HG03135 (cell line): ENCODE results near the gene SNX8.

Experiments used
- ATAC-seq: cut with Tn5 transposase; IDR thresholded peaks from one replicate; pipeline ENCODE4 v1.9.1; 2021; ENCODE audit warnings: mild to moderate bottlenecking, moderate library complexity; ENCODE audit not compliant: unreplicated experiment

SNX8 gene

DNA sequence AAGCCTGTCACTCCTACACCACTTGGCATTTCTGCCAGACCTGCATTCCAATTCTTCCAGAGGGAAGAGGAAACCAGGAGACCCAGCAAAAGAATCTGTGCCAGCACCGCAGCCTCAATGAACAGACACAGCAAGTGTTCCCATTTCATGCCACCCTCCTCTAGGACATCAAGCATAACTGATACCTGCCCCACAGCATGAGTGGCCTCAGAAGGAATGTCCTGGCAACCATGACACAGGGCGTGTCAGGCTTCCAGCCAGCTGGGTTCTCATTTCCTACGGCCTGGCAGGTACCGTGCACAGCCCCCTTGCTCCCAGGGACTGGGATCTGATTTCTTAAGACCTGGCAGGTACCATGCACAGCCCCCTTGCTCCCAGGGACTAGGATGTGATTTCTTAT lies 89.3 kb downstream of the SNX8 start:
- no peak for ATAC-seq

DNA sequence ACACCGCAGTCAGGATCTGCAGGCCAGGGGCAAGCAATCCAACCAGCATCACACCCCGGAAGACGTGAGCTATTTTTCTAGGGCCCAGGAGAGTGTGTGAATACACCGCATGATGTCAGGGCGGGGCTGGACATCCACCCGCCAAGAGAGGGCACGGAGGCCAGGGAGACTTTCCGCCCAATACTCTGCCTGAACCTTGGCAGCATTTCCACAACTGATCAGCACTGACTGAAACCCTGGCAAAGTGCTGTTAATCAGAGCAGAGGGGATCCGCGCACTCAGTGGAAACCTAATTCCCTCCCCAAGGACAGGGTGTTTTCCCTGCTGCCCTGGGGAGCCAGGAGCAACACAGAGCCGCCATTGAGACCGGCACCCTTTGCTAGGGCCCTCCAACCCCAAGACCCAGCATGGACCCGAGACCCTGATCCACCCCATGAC lies 89.7 kb downstream of the SNX8 start:
- ATAC-seq, result no peak

DNA sequence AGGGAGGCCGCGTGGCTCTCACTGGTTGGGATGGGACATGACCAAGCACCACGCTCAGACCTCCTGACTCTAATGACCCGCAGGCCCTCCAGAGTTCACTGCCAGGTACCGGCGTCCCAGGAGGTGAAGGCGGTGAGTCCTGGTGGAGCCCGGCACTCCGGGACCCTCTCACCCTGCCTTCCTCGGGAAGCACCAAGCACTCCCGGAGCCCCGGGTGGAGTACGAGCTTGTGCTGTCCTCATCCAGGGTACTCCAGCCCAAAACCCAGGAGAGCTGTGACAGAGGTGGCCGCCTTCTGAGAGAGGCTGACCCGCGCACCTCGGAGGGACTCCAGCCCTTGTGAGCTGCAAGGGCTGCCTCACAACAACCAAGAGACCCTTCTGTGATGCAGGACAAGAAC lies 90.9 kb downstream of the SNX8 start:
- no peak for ATAC-seq

DNA sequence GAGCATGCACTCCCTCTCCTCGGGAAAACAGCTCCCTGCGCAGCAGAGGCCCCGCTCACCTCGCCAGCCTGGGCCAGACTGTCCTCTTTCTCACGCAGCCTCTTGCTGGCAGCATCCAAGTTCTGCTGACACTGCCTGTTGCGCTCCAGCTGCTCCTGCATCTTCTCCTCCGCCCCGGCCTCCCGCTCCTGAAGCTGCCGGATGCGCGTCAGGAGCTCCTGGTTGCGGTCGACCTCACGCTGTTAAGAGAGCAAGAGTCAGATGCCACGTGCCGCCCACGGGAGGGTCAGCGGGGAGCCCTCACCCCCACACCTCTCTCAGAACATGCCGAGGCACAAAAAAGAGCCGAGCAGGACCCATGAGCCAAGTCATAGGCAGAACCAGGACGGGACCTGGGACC lies 91.7 kb downstream of the SNX8 start:
- ATAC-seq, result no peak

DNA sequence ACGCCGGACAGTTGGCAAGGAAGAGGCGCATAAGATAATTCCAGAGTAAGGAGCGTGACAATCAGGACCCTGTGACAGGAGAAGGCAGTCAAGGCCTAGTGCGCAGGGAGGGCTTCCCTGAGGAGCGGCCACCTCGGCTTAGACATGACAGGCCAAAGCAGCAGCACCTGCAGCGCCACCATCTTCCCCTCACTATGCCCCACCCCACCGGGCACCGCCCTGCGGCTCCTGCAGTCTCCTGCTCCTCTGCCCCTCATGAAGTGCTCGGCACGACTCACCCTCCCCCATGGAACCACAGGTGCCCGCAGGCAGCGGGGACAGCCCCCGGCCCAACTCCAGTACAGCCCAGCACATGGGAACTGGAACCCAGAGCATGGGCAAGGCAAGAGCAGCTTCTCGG lies 93.3 kb downstream of the SNX8 start:
- no peak for ATAC-seq

DNA sequence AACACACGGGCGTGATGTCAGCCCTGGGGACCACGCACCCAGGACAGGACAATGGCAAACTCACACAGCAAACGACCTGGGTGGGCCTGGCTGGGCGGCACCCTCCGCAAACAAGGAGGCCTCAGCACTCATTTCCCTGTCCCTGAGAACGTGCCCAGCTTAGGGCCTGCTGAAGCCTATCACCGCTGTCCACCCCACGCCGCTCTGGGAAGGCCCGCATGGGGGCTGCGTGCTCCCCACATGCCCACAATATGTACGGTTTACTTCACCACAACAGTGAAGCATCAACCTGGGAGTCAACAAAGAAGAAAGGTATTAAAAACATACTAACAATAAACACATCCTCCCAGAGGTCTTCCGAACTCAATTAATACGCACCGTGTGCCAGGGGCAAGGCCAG lies 93.7 kb downstream of the SNX8 start:
- ATAC-seq, result no peak

DNA sequence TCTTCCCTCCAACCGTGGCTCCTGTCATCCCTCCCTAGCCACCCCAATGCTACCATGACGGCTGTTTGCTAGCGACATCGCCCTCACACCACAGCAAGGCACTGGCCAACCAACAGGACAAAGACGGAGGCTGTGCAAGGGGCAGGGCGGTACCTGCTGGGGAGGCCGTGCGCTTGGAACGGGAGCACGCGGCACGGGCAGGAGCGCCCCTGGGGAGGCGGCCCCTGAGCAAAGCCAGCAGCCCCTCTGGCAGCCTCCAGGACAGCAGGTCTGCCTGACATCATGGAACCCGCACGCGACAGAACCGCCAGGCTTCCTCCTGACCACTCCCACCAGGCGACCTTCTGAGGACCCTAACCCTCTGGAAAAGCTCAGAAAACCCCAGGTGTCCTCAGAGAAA lies 94.2 kb downstream of the SNX8 start:
- ATAC-seq, result no peak

DNA sequence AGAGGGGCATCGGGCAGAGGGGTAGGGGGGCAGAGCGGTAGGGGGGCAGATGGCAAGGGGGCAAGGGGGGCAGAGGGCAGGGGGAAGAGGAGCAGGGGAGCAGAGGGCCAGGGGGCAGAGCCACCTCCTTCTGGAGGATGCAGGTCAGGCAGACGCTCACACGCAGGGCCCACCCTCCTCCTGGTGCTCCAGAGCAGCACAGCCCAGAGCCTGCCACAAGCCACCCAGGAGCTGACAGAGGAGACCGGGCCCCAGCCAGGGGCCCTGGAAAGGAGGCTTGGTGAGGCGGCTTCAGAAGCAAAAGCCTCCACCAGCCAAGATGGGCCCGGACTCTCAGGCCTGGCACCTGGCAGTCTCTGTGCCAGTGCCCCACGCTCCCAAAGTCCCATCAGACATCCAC lies 94.6 kb downstream of the SNX8 start:
- no peak for ATAC-seq

DNA sequence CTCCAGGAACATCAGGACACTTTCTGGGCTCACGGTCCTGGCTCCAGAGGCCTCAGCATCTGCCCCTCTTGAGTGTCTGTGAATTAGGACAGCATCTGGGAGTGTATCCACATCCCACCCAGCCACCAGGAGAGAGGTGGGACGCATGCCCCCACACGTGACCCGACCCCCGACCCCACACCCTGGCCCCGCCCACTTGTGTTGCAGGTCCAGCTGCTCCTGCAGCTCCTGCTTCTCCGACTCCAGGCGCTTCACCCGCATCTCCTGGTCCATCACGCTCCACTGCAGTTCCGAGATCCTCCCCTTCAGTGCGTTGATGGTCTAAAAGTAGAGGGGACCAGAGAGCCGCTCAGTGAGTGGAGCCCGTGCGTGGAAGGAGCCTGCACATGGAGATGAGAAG lies 95.1 kb downstream of the SNX8 start:
- ATAC-seq, result no peak

DNA sequence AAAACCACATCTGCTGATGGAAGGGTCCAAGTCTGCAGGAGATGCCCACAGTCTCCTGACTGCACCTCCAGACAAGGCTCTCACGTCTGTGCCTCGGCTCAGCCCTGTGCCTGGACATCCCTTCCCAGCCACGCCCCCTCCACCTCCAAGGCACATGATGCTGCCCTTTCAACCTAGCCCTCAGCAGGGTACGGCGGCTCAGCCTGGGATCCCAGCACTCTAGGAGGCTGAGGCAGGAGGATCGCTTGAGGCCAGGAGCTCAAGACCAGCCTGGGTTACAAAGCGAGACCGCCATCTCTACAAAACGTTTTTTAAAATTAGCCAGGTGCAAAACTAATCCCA lies 95.8 kb downstream of the SNX8 start:
- ATAC-seq, result no peak

DNA sequence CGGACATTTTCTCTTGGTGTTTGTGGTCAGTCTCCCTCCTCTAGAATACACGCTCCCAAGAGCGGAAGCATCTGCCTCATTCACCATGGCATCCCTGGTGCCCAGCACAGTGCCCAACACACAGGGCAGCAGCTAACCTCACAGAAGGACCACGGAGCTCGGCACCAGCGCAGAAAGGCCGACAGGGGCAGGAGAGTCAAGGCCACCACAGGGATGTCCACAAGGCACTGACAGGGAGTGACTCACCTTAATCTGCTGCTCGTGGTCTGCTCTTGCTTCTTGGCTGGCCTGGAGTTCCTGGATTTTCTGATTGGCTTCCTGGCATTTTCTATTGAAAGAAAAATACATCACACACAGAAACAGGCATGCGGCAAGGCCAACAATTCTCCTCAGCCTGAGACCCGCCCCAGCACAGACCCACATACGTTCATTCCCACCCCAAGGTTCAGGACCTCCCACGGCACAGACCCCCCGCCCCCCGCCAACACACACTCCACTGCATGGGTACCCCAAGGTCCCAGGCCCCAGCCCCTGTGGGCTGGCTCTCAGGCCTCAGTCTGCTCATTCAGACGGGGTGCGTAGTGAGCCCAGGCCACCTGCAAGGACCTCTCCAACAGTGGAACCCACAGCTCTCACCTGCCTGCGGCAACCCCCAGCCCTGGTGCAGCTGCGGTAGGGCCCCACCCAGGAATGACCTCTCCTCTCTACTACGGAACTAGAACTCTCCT lies 96.4 kb downstream of the SNX8 start:
- ATAC-seq, result no peak

DNA sequence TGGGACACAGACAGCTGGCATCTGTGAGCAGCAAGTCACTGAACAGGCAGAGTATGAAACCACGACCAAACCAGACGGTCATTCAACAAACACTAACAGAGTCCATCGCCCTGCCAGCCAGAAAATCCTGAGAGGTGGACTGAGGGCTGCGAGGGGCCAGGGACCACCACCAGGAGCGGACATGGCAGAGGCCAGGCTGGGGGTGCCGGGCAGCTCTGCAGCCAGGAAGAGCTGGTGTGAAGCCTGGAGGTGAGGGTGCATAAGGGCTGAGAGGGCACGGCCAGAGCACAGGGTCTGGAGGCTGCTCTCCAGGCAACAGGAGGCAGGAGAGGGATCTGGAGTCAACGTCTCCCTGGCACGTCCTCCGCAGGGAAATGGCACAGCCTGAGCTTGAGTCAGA lies 97.0 kb downstream of the SNX8 start:
- no peak for ATAC-seq

DNA sequence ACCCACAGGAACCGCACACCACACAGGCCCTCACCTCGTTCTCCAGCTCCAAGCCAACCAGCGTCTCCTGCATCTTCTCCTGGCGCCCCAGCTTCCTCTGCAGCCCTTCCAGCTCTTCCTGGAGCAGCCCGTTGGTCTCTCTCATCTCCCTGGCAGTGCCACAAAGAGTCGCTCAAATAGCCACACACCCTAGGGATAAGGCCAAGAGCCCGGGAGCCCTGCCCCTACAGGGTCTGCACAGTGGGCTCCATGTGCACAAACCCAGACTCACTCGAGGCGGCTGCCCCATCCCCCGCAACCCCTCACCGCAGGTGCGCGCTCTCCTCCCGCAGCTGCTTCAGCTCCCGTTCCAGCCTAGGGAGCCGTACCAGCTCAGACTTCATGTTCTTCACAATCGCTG lies 98.4 kb downstream of the SNX8 start:
- no peak for ATAC-seq

DNA sequence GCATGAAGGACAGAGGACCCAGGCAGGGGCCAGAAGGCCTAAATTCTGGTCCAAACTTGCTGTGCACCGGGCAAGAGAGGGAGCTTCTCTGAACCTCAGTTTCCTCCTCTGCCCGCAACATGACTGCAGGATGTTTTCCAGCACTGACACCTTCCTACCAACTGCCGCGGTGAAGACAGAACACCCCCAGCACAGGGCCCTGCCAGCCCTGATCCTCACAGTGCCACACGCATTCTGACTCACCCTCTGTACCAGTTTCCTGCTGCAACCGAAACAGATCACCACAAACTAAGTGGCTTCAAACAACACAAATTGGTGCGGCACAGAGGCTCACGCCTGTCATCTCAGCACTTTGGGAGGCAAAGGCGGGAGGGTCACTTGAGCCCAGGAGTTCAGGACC lies 99.6 kb downstream of the SNX8 start:
- ATAC-seq, result no peak

DNA sequence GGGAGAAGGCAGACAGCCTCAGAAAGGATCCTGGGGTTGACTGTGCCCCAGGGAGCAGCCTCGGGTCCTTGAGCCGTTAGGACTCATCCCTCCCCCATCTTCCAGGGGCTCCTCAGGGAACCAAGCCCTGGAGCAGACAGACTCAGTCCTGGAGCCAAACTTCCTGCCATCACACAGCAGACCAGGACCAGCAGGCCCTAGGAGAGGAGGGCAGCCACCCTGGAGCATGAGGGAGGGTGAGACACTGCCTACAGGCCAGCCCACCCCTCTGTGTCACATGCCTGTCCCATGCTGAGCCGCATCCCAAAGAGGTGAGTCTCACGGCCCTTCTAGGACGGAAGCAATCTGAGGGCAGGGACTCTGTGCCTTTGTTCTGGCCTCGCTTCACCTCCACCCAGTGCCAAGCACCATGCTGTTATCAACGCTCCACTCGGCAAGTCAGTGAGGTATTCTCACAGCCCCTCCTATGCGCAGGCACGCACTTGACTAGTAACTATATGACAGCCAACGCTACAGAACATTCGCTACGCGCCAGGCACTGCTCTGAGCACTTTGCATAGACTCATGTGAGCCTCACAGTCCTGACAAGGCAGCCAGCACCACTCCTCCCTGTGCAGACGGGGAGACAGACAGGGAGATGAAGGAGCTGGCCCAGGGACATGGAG lies 100.6 kb downstream of the SNX8 start:
- ATAC-seq, result no peak

DNA sequence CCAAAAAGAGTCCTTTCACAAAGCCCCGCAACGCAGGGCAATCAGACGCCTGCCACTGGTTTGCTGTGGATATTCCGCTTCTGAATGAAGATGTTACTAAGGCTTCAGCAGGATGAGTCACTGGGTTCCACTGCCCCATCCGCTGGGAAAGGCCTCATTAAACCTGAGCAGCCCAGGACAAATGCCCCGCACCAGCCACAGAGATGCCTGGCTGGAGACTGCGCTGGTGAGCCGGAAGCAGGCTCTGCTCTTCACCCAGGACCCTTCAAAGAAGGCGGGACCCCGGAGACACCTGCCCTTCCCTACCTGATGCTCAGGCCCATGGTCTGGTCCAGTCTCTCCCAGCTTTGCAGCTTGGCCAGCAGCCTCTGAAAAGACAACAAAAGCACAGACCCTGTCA lies 101.3 kb downstream of the SNX8 start:
- ATAC-seq, result no peak

DNA sequence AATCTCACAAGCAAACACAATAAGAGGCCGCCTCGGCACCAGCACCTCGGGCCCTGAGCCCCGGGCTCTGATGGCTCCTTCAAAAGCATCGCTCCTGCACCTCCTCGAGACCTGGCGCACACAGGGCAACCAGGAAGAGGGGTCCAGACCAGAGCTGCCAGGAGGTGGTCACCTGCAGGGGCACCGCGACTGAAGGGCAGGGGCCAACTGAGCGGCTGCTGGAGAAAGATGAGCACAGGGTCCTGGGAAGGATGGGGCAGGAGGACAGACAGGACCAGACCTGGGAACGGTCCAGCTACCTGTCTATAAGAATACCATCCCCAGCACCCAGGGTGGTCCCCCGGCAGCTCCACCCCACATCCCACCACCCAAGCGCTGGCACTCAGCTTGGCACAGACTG lies 102.3 kb downstream of the SNX8 start:
- no peak for ATAC-seq

DNA sequence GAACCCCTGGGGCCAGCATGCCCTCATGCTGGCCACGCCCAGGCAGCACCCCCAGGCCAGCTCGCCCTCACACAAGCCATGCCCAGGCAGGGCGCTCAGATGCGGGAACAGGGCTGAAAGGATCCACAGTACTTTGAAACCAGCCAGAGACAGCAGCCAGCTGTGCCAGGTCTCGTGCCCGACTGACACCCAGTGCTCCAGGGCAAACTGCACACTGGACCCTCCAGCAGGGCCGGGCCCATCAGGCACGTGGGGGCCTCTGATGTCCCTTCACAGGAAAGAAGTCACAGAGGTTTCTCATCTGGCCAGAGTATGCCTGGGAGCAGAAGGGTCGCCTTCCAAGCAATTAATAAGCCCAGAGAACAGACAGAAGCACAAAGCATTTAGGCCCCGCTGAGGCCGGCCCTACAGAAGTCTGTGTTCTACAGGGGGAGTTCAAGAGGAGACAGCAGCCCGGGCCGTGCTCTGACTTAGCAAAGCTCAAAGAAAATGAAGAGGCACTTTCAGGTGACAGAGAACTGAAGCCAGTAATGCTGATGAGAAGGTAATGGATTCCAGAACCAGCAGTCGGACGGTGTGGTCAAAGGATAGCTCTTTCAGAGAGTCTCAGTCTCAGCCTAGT lies 102.9 kb downstream of the SNX8 start:
- ATAC-seq, result no peak

DNA sequence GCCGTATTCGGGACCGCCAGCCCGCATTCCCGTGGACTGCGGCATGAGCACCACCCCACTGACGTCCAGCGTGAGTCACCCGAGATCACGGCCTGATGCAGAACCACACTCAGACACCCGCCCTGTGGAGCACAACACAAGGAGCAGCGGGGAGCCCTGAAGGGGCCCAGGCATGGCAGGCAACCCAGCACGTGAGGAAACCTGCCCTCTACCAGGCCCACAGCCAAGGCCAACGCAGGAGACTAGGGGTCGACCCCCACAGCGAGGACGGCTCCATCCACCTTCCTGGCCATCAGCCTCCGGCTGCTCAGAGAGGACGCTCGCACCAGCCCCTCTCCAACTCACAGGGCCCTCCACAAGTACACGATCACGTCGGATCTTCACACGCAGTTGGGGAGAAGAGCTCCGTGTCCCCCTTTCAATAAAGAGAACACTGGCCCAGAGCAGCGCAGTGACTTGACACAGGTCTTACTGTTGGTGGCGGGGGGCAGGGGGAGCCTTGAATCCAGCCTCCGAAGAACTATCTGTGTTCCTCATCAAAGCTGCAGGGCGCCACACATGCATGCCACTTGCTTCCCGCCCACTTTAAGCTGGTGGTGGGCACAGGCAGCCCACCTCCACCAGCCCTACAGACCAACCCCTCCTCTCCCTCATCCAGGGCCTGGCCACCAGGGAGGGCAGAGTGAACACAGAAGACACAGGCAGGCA lies 103.5 kb downstream of the SNX8 start:
- no peak for ATAC-seq

DNA sequence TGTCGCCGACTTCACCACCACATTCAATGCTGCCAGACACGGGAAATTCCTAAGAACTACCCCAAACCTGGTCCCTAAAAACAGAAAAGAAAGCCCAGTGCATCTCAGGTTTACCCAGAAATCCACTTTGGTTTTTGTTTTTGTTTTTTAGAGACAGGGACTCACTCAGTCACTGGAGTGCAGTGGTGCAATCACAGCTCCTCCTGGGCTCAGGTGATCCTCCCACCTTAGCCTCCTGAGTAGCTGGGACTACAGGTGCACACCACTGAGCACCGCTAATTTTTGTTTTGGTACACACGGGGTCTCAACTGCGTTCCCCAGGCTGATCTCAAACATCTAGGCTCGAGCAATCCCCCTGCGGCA lies 104.3 kb downstream of the SNX8 start:
- ATAC-seq, result no peak

DNA sequence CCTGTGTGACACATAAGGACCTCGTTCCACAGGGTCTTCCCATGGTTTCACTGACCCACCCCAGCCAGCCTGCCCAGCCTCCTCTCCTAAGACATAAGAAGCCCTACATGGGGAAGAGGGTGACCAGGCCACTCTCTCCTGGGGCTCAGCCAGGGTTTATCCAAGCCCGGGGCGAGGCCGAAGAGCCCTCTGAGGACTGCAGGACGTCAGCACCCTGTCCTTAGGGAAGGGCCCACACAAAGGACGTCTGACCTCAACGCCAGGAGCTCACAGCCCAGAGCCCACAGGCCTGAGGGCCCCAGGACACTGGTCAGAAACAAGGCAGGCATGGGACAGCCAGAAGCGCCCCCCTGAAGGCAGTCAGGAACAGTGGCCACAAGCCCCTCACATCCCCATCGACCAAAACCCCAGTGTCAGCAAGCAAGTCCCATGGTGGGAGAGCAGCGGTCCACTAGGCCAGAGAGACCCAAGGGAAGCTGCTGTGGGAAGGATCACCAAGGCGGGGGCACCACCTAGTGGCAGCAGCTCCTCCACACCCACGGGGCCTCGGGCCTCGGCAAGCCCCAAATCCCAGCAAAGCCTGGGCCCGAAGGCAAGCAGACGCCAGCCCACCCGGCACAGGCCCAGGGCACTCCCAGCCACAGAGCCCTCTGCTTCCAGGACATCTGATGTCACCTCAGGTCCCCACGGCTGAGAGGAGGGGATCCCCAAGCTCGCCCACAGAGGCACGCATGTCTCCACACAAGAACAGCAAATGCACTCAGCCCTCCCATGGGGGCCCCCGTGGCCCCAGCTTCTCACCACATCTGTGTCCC lies 104.9 kb downstream of the SNX8 start:
- peak; percentile 60 for ATAC-seq
